Measurements from ENCODE around the gene CHRM2.

CHRM2 gene

GRCh38 chr7:136953386-136953785 lies 84.9 kb downstream of the CHRM2 start:
- H3K4me3 ChIP-seq (ENCODE audit: low read depth, low read length), result no peak overlapping the region
- TF ChIP-seq CTCF (IDR thresholded peaks at IDR 0.05; ENCODE audit: low read depth, low read length), result no peak

- TF ChIP-seq CTCF (IDR thresholded peaks at IDR 0.05; ENCODE audit: low read depth, low read length), result no peak
- no peak overlapping the region for H3K4me3 ChIP-seq (ENCODE audit: low read depth, low read length)
Measured at GRCh38 chr7:136956232-136956631, 87.8 kb downstream of the CHRM2 start.

- no peak overlapping the region for H3K4me3 ChIP-seq (ENCODE audit: low read depth, low read length)
- TF ChIP-seq CTCF (IDR thresholded peaks at IDR 0.05; ENCODE audit: low read depth, low read length), result no peak
Measured at GRCh38 chr7:136956671-136957070, 88.2 kb downstream of the CHRM2 start.

GRCh38 chr7:136957391-136957790 lies 88.9 kb downstream of the CHRM2 start:
- no peak for TF ChIP-seq CTCF (IDR thresholded peaks at IDR 0.05; ENCODE audit: low read depth, low read length)
- H3K4me3 ChIP-seq (ENCODE audit: low read depth, low read length), result no peak overlapping the region

GRCh38 chr7:136958016-136958415 lies 89.6 kb downstream of the CHRM2 start:
- no peak overlapping the region for H3K4me3 ChIP-seq (ENCODE audit: low read depth, low read length)

GRCh38 chr7:136964347-136964746 lies 95.9 kb downstream of the CHRM2 start:
- H3K4me3 ChIP-seq (ENCODE audit: low read depth, low read length), result no peak overlapping the region
- TF ChIP-seq CTCF (IDR thresholded peaks at IDR 0.05; ENCODE audit: low read depth, low read length), result no peak

More at GRCh38 chr7:136958016-136958415, 89.6 kb downstream of the CHRM2 start:
- no peak for TF ChIP-seq CTCF (IDR thresholded peaks at IDR 0.05; ENCODE audit: low read depth, low read length)

GRCh38 chr7:136966825-136967224 lies 98.4 kb downstream of the CHRM2 start:
- TF ChIP-seq CTCF (IDR thresholded peaks at IDR 0.05; ENCODE audit: low read depth, low read length), result no peak
- H3K4me3 ChIP-seq (ENCODE audit: low read depth, low read length), result no peak overlapping the region

Measured in WI38 (cell line).